IPS DF 6.9 (cell line): ENCODE results near the gene DDX41.

Experiments
- DNase-seq: peaks from one replicate; pipeline ENCODE4 v3.0.0-alpha.2; 2013; ENCODE audit warnings: low read depth, low spot score
- H3K27ac ChIP-seq: one replicate; pipeline ENCODE4 v1.5.1; 2013; ENCODE audit warnings: low read length, control low read depth
- H3K27me3 ChIP-seq: 2 replicates; pipeline ENCODE4 v1.6.1; 2013; ENCODE audit warnings: mild to moderate bottlenecking, low read length; ENCODE audit not compliant: control insufficient read depth, insufficient read depth
- H3K36me3 ChIP-seq: 2 replicates; pipeline ENCODE4 v1.6.1; 2013; ENCODE audit warnings: low read length; ENCODE audit not compliant: control insufficient read depth, insufficient read depth
- H3K4me1 ChIP-seq: 2 replicates; pipeline ENCODE4 v1.6.1; 2013; ENCODE audit warnings: low read length; ENCODE audit not compliant: control insufficient read depth, insufficient read depth
- H3K4me3 ChIP-seq: 2 replicates; pipeline ENCODE4 v1.5.1; 2013; ENCODE audit warnings: mild to moderate bottlenecking, low read length
- H3K9me3 ChIP-seq: 2 replicates; pipeline ENCODE4 v1.6.1; 2013; ENCODE audit warnings: low read length, inconsistent platforms; ENCODE audit not compliant: control insufficient read depth, insufficient read depth
- WGBS: extraction: QIAGEN DNeasy Blood & Tissue Kit; methylation state at CpG from one replicate; pipeline ENCODE4 v1.1.7; 2013; ENCODE audit warnings: mixed read lengths, missing lambda C conversion rate; ENCODE audit not compliant: insufficient read length, insufficient coverage; 5-methylcytosine and 5-hydroxymethylcytosine counted together

The DDX41 gene

DNA sequence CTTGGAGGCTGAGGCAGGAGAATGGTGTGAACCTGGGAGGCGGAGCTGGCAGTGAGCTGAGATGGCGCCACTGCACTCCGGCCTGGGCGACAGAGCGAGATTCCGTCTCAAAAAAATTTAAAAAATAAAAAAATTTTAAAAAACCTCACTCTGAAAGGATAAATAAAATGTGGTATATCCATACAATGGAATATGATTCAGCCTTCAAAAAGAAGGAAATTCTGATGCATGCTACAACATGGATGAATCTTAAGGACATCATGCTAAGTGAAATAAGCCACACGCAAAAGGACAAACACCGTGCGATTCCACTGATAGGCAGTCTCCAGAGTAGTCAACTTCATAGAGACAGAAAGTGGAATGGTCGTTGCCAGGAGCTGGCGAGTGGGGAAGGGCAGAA, 51.7 kb downstream of the DDX41 start:
- Histone ChIP-seq H3K4me1 (peaks cover 1% of the 10 kb centered on the region), H3K9me3 (no peaks in the 10 kb centered on the region), H3K27me3 (no peaks in the 10 kb centered on the region), H3K36me3 (peaks cover 50% of the 10 kb centered on the region), H3K27ac (no peak overlapping the region), H3K4me3 (no peak overlapping the region)
- WGBS: no CpG with 5 or more reads among the region's 11 CpGs
- DNase-seq: no peak

- no peak overlapping the region for H3K27ac ChIP-seq
- no peak for DNase-seq
- peaks cover 3% of the 10 kb centered on the region; the same call in 1 of the 2 replicates for H3K4me1 ChIP-seq
- no CpG with 5 or more reads among the region's 27 CpGs for WGBS
- peaks cover 55% of the 10 kb centered on the region for H3K36me3 ChIP-seq
- no peaks in the 10 kb centered on the region for H3K27me3 ChIP-seq
- no peak overlapping the region for H3K4me3 ChIP-seq
- H3K9me3 ChIP-seq: no peaks in the 10 kb centered on the region
Measured at GRCh38 chr5:177462021-177462670, 54.6 kb downstream of the DDX41 start.
